UCSD-AML1 (cell line): ENCODE results near the gene ENTPD2.

Experiments used
- DNase-seq: peaks from one replicate; lab custom pipeline; 2025; ENCODE audit not compliant: unreplicated experiment; lab: John Stamatoyannopoulos, UW

Gene ENTPD2

DNA sequence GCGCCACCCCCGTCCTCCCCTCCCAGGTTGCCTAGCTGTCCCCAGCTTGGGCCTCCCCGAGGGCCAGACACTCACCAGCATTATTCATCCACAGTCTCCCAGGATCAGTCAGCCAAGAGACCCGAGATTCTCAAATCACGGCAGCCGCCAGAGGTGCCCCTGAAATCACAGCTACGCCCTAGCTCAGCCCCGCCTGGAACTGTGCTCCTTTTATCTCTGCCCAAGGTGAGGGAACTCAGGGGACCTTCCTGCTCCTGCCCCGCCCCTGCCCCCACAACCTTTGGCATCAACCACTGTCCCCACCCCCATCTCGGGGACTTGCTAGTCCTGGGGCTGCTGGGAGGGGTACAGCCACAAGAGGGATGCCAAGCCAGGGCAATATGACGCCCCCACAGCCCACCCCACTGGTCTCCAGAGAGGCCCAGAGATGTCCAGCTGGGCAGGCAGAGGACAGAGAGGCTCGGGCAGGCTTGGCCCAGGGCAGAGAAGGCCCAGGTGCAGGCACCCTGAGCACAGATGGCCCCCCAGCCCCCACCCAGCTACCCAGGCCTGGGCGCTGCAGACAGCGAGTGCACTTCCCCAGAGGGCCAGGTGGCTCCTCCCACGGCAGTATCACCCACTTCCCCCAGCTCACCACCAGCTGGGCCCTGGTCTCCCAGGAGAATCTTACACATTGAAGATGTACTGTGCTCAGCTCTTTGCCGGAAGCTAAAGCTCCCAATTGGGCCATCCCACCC lies 21.8 kb downstream of the ENTPD2 start, which contains the start of gene FUT7:
Gene FUT7 (minus strand): TSS at position 185 of the 737 bp plus-strand sequence. CDS start 97 bp downstream, at position 88.
- peak; percentile 64 for DNase-seq

DNA sequence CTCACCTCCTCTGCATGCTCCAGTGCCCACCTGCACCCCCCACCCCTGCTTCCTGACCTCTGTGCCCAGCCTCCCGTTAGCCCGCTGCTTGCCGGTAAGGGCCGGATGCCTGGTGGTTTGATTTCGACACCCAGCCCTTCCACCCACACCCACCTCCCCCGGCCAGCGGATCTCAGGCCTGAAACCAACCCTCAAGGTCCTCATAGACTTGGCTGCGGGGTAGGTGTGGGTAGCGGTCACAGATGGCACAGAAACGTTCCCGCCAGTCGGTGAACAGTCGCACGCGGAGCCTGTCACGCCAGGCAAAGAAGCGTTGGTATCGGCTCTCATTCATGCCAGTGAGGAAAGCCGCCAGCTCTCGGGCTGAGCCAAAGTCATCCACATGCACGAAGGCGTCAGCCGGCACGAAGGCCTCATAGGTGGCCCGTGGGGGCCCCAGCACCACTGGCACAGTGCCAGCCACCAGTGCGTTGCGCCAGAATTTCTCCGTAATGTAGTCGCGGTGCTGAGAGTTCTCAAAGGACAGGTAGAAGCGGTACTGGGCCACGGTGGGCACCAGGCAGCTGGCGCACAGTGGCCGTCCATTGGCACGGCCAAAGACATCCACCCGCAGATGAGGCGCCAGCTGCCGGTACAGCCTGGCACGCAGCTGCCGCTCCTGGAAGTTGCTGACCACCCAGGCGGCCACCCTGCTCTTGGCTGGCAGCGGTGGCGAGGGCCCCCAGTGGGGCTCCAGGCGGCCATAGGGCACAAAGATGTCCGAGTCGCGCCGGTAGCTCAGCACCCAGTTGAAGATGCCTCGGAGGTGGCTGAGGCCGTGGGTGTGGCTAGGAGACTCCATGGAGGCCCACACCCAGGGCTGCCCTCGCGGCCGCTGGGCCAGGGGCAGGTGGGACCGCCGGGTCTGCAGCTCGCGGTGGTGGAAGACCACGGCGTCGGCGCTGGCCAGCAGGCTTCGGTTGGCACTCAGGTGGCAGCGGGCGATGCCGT lies 23.0 kb downstream of the ENTPD2 start:
- peak; percentile 87 for DNase-seq

- peak; percentile 55 for DNase-seq
Measured at GRCh38 chr9:137030006-137030405, 23.9 kb downstream of the ENTPD2 start.

DNA sequence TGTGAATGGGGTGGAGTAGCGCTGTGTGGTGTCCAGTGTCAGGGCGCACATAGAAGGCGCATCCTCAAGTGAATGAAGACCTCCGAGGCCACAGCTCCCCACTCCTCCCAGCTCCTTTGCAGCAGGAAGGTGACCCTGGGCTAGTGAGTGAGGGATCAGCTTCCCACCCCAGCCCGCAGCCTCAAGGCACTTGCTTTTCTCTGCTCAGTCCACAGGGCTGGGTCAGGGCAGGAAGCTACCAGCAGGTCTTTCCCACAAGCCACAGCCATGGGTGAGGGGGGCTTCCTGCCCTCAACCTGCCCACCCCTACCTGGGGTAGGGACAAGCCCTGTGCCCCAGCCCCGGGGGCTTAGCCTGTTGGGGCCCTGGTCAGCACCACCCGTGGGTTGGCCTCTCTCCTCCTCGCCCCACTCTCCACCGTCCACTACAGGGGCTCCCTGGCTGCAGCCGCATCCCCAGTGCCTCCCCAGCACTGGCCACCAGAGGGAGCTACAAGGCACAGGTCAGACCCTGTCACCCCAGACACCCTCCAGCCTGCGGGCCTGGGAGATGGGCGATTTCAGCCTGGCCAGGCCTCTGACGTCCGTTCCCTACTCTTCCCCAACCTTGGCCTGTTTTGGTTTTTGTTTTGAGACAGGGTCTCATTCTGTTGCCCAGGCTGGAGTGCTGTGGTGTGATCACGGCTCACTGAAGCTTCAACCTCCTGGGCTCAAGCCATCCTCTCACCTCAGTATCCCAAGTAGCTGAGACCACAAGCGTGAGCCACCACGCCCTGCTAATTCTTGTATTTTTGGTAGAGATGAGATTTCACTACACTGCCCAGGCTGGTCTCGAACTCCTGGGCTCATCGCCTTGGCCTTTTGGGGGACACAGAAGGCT lies 24.6 kb downstream of the ENTPD2 start:
- DNase-seq, result peak; percentile 88

DNA sequence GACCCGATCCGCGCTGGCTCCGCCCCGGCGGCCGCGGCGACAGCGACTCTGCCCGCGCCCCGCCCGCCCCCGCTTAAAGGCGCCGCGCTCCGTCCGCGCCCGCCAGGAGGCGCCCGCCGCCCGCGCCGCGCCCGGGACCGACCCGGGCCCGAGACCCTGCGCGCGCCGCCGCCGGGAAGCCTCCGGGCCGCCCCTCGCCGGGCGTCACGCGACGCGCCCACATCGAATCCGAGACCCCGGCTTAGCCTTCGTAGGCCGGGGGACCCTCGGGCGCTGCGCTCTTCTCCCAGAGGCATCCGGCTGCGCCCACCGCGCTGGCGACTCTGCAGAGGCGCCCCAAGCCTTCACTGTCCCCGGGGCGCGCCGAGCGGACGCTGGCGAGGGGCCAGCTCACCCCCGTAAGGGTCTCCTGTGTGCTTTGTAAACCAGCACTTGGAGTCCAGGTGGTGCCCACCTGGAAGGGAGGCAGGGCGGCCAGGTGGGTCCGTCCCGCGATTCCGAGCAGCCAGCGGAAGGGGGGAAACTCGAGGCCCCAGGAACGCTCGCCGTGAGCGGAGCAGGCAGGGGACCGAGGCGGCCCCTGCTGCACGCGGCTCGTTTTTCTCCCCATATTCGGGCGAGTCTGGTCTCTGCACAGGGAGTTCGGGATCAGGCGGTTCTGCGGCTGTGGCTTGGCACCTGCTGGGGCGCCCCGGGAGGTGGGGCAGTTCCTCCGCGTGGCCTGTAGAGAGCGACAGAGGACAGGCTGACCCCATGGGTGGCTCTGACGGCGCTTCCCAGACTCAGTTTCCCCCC lies 25.4 kb downstream of the ENTPD2 start:
- DNase-seq, result peak; percentile 84

DNA sequence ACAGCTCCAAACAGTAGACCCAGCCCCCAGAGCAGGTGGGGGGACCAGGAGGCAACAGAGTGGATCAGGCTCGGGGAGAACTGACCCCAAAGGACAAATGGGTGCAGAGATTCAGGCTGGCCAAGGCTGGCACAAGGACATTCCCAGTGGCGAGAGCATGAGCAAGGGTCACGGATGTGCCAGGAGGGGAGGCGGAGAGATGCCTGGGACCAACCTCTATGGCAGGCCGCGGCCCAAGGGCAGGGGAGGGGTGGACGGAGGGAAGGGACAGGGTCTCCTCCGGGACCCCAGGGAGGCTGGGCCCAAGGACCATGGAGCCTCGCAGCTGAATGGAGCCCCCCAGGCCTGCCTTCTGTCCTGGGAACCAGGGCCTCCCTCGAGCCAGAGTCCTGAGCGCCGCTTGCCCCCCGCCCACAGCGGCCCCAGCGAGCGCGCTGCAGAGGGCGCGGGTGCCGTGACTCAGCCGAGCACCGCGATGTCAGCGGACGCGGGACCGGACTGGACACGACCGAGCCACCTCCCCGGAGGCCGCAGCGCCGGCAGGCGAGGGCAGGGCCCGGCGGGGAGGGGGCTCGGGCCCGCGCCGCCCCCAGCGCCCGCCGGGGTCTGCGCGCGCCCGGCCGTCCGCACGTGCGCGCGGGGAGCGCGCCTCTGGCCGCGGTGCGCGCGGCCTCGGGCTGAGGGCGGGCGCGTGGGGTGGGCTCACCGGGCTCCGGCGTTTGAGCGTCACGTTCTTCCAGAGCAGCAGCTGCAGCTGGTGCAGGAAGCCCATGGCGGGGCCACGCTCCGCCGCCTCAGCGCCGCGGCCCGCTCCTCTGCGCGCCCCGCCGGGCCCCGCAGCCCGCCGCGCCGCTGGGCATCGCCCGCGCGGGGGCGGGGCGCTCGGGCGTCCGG lies 26.2 kb downstream of the ENTPD2 start, which contains the start of gene ABCA2:
Gene ABCA2 (minus strand): TSS at position 869 of the 894 bp plus-strand sequence. CDS start 97 bp downstream, at position 772.
- no peak for DNase-seq

DNA sequence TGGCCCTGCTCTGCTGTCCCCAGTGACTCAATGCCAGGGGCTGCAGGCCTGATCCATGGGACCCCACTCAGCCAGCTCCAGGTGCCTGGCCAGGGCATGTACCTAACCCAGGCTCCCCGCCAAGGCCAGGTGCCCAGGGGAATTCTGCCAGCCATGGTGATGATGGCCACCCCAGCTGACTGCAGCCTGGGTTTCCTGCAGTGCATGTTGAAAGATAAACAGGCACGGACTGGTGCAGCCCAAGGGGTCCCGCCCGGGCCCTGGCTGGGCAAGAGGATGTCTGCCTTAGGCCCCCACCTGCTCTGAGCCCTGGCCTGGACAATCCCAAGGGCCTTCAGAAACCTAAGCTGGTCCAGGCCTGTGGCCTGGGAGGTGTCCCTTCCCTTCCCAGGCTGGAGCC lies 27.0 kb downstream of the ENTPD2 start:
- no peak for DNase-seq

DNA sequence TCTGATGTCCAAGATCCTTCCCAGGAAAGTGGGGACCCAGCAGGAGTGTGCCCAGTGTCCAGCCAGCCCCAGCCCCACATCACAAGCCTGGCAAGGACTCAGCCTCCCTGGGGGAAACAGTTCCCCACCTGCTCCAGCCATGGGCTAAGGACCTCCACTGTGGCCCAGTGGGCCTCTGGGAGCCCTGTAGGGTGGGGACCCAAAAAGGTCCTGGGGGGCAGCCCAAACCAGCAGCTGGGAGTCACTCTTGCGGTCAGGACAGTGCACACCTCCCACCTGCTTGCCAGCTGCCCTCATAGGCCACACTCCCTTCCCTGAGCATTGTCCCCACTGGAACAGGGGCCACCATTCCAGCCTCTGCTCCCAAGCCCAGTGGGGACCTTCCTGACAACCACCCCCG lies 27.5 kb downstream of the ENTPD2 start:
- DNase-seq, result no peak

GRCh38 chr9:137025517-137025966 lies 28.3 kb downstream of the ENTPD2 start:
- no peak for DNase-seq

DNA sequence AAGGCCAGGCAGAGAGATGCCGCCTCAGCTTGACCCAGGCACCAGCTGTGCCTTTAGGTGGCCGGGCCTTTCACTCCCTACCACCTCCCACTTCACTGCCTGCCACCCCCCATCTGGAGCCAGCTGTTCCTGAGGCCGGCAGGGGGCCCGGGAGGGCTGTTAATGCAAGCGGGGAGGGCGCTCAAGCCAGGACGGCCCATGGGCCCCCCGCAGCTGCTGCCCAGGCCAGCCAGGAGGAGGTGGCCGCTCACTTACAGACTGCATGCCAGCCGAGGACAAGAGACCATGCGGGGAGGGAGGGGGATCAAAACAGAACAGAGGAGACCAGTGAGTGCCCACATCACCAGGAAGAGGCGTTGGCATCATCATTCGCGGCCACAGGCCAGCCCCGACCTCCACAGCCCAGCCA lies 30.3 kb downstream of the ENTPD2 start:
- no peak for DNase-seq

DNA sequence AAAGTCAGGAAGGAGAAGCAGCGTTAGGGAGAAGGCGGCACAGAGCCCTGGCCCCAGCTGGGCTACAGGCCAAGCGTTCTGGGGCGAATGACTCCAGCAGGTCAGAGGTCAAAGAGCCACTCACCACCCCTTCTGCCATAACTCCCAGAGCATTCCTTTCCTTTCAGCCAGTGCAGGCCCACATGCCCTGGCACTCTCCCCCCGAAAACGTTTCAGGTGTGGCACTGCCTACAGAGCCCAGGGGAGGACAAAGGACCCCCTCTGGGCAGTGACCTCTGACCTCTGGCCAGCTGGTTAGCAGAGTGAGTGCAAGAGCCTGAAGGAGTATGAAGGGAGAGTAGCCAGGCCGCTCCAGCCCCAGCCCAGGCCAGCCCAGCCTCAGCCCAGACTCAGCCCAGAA lies 30.7 kb downstream of the ENTPD2 start:
- DNase-seq, result no peak

DNA sequence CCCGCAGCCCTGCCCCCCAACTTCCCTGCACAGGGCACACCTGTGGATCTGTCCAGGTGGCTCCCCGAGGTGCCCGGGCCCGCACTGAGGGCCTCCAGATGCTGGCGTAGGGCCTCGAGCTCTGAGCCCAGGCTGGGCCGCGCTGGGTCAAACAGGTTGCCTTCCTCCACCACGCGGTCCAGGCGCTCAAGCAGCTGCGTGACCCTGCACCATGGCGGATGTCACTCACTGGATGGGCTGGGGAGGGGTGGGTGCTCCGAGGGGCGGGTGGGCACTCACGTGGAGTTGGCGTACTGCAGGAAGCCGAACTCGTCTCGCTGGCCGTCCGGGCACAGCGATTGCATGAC lies 31.2 kb downstream of the ENTPD2 start:
- DNase-seq, result no peak

- DNase-seq, result peak; percentile 68
Measured at GRCh38 chr9:137021979-137022661, 31.7 kb downstream of the ENTPD2 start.

DNA sequence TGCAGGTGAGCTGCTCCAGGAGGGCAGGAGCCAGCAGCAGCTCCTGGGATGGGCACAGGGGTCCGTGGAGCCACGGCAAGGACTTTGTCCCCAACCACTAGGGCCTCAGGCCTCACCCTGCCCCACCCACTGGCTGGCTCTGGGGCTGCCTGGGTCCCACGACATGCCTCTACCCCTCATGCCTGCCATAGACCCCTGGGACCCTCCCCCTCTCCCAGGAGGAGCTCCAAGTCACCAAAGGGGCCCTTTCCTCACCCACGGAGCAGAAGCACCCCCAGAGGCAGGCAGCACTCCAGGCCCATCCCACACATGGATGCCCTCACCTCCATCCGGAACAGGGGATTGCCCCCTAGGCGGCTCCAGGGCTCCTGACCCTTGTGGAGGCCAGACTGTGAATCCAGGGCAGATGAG lies 32.3 kb downstream of the ENTPD2 start:
- DNase-seq, result no peak

- no peak for DNase-seq
Measured at GRCh38 chr9:137020771-137021567, 32.9 kb downstream of the ENTPD2 start.

DNA sequence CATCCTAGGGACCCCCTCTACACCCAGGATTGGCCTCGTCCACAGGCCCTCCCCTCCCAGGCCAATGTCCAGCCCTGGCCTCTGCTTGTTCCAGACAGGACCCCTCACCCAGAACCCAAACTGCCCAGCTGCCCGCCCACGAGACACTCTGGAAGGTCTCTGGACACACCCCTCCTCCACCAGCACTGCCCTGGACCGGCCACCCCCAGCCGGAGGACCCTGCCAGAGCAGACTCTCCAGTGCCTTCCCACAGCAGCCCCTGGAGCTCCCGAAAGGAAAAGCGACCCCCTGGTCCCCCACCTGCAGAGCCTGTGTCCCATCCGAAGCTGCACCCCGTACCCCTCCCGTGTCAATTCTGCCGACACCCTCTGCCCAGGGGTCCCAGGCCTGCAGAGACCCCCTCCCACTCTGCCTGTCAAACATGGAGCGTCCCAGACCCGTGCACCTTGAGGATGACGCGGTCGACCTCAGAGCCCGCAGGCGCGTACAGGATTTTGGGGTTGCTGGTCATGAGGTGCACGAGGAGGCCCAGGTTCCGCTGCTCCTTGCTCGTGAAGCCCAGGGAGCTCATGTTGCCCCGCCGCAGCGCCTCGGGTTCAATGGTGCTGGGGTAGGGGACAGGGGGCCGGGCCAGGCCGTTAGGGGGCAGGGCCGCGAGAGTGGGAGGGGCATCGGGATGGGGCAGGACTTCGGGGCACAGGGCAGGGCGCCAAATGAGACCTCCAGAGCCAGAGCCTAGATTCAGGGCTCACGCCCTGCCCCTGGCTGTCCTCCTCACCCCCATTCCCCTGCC lies 33.8 kb downstream of the ENTPD2 start:
- DNase-seq, result no peak
